A172 (cell line): ENCODE measurements around the gene TSSC4. TPM values are rescaled to one million over a fixed set of nuclear protein-coding genes. Genes with fewer than 3 reads are reported as not detected.

Source experiments
- DNase-seq: peaks from one replicate; pipeline ENCODE4 v3.0.0-alpha.2; 2015; ENCODE audit warnings: low spot score
- total RNA-seq: library from RNA; depleted of rRNA; stranded (reverse); fragments of >200 nt; shearing (Covaris generic); gene quantifications from 2 replicates; pipeline ENCODE4 v1.2.3, GENCODE V29; 2014

Gene TSSC4
- total RNA-seq, 1 experiment from 2014 or later = 69.7 TPM

- no peak for DNase-seq
Observed at GRCh38 chr11:2400762-2401435, 349 bp downstream of the TSSC4 start.

- DNase-seq = no peak
Observed at GRCh38 chr11:2401436-2401984, 960 bp downstream of the TSSC4 start.

- DNase-seq = no peak
Observed at GRCh38 chr11:2402106-2402505, 1.6 kb downstream of the TSSC4 start.

- no peak for DNase-seq
Observed at GRCh38 chr11:2402890-2403645, 2.5 kb downstream of the TSSC4 start.

GRCh38 chr11:2404735-2405196, 4.2 kb downstream of the TSSC4 start:
- DNase-seq = no peak

GRCh38 chr11:2406451-2406850, 5.9 kb downstream of the TSSC4 start:
- DNase-seq = no peak

- no peak for DNase-seq
Observed at GRCh38 chr11:2406878-2407410, 6.4 kb downstream of the TSSC4 start.

- DNase-seq = no peak
Observed at GRCh38 chr11:2408671-2409070, 8.1 kb downstream of the TSSC4 start.

GRCh38 chr11:2409126-2409525, 8.6 kb downstream of the TSSC4 start:
- DNase-seq = no peak

- DNase-seq = no peak
Observed at GRCh38 chr11:2409611-2410468, 9.3 kb downstream of the TSSC4 start.

- DNase-seq = no peak
Observed at GRCh38 chr11:2410616-2411015, 10.1 kb downstream of the TSSC4 start.

- DNase-seq = no peak
Observed at GRCh38 chr11:2411446-2412305, 11.1 kb downstream of the TSSC4 start.

GRCh38 chr11:2412323-2412722, 11.8 kb downstream of the TSSC4 start:
- DNase-seq = no peak

- DNase-seq = no peak
Observed at GRCh38 chr11:2413742-2414579, 13.4 kb downstream of the TSSC4 start.

- no peak for DNase-seq
Observed at GRCh38 chr11:2414616-2415015, 14.1 kb downstream of the TSSC4 start.

GRCh38 chr11:2415171-2415570, 14.6 kb downstream of the TSSC4 start:
- DNase-seq = no peak

GRCh38 chr11:2415601-2416380, 15.2 kb downstream of the TSSC4 start:
- no peak for DNase-seq

- no peak for DNase-seq
Observed at GRCh38 chr11:2416765-2417164, 16.2 kb downstream of the TSSC4 start.
